MCF 10A (cell line): ENCODE measurements around the gene PIPOX. TPM values are rescaled to one million over a fixed set of nuclear protein-coding genes. Genes with fewer than 3 reads are reported as not detected.

Source experiments
- BruUV-seq: library from RNA; stranded (reverse); fragments of 400-500 nt; replicated peaks from 2 replicates; lab custom pipeline; 2021; lab: Mats Ljungman, UMichigan
- CTCF ChIA-PET: fragments of 300-600 bp; sonication (Branson Sonifier 250); formaldehyde crosslinking; extraction: SDS; loops from one replicate; lab custom pipeline; 2021; ENCODE audit warnings: antibody characterized with exemption, inconsistent platforms; lab: Yijun Ruan, JAX
- POLR2A ChIA-PET: fragments of 300-600, 350-650 bp; sonication (Branson Sonifier 250); formaldehyde crosslinking; extraction: SDS; loops from one replicate; lab custom pipeline; 2020; ENCODE audit warnings: antibody characterized with exemption, inconsistent platforms; lab: Yijun Ruan, JAX
- DNase-seq: peaks from one replicate; pipeline ENCODE4 v3.0.0-alpha.2; 2018; ENCODE audit not compliant: unreplicated experiment
- H3K27ac Mint-ChIP-seq: one replicate; pipeline ENCODE4 v1.8.0; 2022; ENCODE audit warnings: mild to moderate bottlenecking, low read depth, mixed read lengths; ENCODE audit not compliant: unreplicated experiment
- H3K27me3 Mint-ChIP-seq: one replicate; pipeline ENCODE4 v1.8.0; 2022; ENCODE audit warnings: mixed read lengths; ENCODE audit not compliant: insufficient read depth, unreplicated experiment
- H3K36me3 Mint-ChIP-seq: one replicate; pipeline ENCODE4 v1.8.0; 2022; ENCODE audit warnings: mild to moderate bottlenecking, moderate library complexity, mixed read lengths; ENCODE audit not compliant: insufficient read depth, unreplicated experiment
- H3K4me1 Mint-ChIP-seq: one replicate; pipeline ENCODE4 v1.8.0; 2022; ENCODE audit warnings: mixed read lengths; ENCODE audit not compliant: insufficient read depth, unreplicated experiment
- H3K4me3 Mint-ChIP-seq: one replicate; pipeline ENCODE4 v1.8.0; 2022; ENCODE audit warnings: mild to moderate bottlenecking, moderate library complexity, mixed read lengths; ENCODE audit not compliant: unreplicated experiment
- H3K9me3 Mint-ChIP-seq: one replicate; pipeline ENCODE4 v1.8.0; 2022; ENCODE audit warnings: mixed read lengths; ENCODE audit not compliant: unreplicated experiment
- intact Hi-C: fragments of 100-400 bp; cut with micrococcal nuclease; formaldehyde crosslinking; loops from 2 replicates; pipeline ENCODE4 v1.14.1; 2022
- total RNA-seq: library from RNA; stranded (reverse); gene quantifications from 2 replicates; pipeline ENCODE4 v1.2.3, GENCODE V29; 2022
- TF ChIP-seq, protein P1 (sequence below): fragments of 200-600 bp; IDR thresholded peaks from one replicate; pipeline ENCODE4 v1.8.0; 2022; ENCODE audit warnings: antibody characterized with exemption, mild to moderate bottlenecking; ENCODE audit not compliant: unreplicated experiment

PIPOX gene
- total RNA-seq, 1 experiment from 2014 or later, result not detected

DNA sequence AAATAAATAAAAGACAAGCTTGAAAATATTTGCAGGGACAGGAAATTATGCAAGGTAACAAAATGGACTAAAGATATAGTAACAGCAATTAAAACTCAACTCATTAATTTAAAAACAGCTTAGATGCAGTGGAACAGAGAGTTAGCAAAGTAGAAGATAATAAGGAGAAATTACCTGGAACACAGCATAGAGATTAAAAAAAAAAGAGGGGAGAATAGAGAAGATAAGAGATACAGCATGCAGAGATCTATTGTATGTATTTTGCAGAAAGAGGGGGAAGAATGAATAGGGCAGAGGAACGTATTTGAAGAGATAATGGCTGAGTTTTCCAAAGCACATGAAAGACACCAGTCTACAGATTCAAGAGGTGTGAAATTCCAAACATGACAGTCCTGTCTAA is 8.4 kb upstream of the PIPOX start:
- Mint-ChIP-seq H3K4me3 (no peak overlapping the region), H3K27ac (no peak overlapping the region), H3K27me3 (peaks cover 38% of the 10 kb centered on the region), H3K36me3 (no peaks in the 10 kb centered on the region), H3K9me3 (peaks cover 16% of the 10 kb centered on the region), H3K4me1 (no peaks in the 10 kb centered on the region)
- ChIA-PET POLR2A (interaction anchor here (0.6 kb wide), 1 partner anchor 78 kb away, joined by 3 read pairs; no protein-coding TSS in a partner anchor), CTCF (interaction anchor here (0.6 to 1.9 kb wide), 2 partner anchors 21 to 82 kb away, joined by 3 to 11 read pairs; no protein-coding TSS in a partner anchor)
- DNase-seq, result no peak
- intact Hi-C loops, result no loop called here
- TF ChIP-seq, protein P1, sequence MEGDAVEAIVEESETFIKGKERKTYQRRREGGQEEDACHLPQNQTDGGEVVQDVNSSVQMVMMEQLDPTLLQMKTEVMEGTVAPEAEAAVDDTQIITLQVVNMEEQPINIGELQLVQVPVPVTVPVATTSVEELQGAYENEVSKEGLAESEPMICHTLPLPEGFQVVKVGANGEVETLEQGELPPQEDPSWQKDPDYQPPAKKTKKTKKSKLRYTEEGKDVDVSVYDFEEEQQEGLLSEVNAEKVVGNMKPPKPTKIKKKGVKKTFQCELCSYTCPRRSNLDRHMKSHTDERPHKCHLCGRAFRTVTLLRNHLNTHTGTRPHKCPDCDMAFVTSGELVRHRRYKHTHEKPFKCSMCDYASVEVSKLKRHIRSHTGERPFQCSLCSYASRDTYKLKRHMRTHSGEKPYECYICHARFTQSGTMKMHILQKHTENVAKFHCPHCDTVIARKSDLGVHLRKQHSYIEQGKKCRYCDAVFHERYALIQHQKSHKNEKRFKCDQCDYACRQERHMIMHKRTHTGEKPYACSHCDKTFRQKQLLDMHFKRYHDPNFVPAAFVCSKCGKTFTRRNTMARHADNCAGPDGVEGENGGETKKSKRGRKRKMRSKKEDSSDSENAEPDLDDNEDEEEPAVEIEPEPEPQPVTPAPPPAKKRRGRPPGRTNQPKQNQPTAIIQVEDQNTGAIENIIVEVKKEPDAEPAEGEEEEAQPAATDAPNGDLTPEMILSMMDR, result no peak
- no TSS peak for BruUV-seq

DNA sequence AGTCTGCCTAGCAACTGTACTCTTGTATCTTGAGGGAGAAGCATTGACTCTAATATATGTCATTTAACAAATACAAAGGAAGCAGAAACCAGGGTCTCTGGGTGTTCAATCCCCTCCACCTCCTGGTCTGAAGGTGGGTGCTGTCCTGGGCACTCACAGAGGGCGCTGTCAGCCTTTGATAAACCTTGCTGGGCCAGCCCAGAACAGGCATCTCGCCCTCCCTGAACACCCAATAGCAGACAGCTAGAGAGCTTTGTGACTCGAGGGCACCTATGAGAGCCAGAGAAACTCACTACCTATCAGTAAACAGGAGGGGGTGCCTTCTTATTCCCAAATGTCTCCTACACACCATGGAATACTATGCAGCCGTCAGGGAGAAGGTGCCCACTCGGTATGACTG is 6.4 kb upstream of the PIPOX start:
- peaks cover 18% of the 10 kb centered on the region for H3K27me3 Mint-ChIP-seq
- no peak for DNase-seq
- BruUV-seq, result no TSS peak
- H3K4me3 Mint-ChIP-seq, result no peak overlapping the region
- ChIA-PET POLR2A (no interaction called here), CTCF (no interaction called here)
- H3K4me1 Mint-ChIP-seq, result no peaks in the 10 kb centered on the region
- H3K9me3 Mint-ChIP-seq, result peaks cover 16% of the 10 kb centered on the region
- intact Hi-C loops, result no loop called here
- no peaks in the 10 kb centered on the region for H3K36me3 Mint-ChIP-seq
- TF ChIP-seq, protein P1, result no peak
- H3K27ac Mint-ChIP-seq, result no peak overlapping the region

DNA sequence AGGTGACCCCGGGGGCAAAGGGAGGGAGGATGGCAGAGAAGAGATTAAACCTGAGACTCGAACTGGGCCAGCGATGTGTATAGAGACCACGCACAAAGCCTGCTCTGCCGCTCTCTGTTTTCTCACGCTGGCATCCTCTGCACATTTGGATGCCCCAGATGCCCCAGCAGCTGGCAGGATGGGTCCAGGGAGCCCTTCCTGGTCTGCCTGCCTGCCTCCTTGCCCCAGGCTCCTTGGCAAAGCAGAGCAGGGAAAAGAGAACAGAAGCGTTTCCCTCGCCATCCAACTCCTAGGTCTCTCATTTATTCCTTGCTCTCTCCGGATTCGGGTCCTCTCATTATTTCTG is 5.2 kb upstream of the PIPOX start:
- no peak for DNase-seq
- TF ChIP-seq, protein P1, result no peak
- peaks cover 6% of the 10 kb centered on the region for H3K27me3 Mint-ChIP-seq
- H3K36me3 Mint-ChIP-seq, result no peaks in the 10 kb centered on the region
- peaks cover 16% of the 10 kb centered on the region for H3K9me3 Mint-ChIP-seq
- POLR2A ChIA-PET, result interaction anchor here (1.6 kb wide), 1 partner anchor 10 kb away, joined by 4 read pairs; no protein-coding TSS in a partner anchor
- no peak overlapping the region for H3K4me3 Mint-ChIP-seq
- no peak overlapping the region for H3K27ac Mint-ChIP-seq
- CTCF ChIA-PET, result no interaction called here
- peaks cover 3% of the 10 kb centered on the region for H3K4me1 Mint-ChIP-seq
- intact Hi-C loops, result no loop called here
- BruUV-seq, result no TSS peak

DNA sequence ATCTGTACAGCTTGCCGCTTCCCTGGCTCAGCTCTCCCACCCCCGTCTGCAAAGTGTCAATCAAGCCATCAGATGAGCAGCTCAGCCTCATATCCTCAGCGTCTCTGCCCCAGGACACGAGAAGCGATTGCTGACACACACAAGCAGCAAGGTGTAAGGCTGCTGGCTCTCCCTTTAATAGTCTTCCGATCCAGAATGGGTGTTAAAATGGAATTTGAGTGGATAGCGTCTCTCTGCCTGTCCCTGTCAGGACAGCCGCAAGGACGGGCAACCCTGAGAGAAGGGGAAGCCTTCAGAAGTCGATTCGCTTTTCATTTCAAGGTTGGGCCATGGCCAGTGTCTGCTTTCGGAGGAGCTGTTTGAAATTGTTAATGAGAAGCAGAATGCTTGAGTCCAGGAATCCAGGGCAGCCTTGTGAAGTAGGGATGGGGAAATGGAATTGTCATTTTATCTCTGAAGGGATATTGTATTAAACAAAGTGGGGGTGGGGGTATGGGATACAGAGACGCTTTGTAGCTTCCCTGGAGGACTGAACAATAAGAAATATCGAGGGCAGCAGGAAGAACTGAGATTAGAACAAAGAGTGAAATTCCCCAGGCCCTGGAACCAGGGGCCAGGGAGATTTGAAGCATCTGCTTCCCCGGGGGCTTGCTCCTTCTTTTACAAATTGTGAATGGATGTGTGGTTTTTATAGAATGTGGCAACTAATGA is 4.7 kb upstream of the PIPOX start:
- no peak for DNase-seq
- Mint-ChIP-seq H3K27ac (no peak overlapping the region), H3K9me3 (peaks cover 16% of the 10 kb centered on the region), H3K4me1 (peaks cover 6% of the 10 kb centered on the region), H3K4me3 (no peak overlapping the region), H3K27me3 (peaks cover 1% of the 10 kb centered on the region), H3K36me3 (no peaks in the 10 kb centered on the region)
- TF ChIP-seq, protein P1, result no peak
- POLR2A ChIA-PET, result interaction anchor here (1.6 kb wide), 1 partner anchor 9 kb away, joined by 4 read pairs; no protein-coding TSS in a partner anchor
- intact Hi-C loops, result no loop called here
- BruUV-seq, result no TSS peak
- CTCF ChIA-PET, result no interaction called here
